Measurements from ENCODE around the gene DLGAP4.

The DLGAP4 gene

GRCh38 chr20:36305602-36306551 is at the start of gene DLGAP4:
TSS of gene DLGAP4 (plus strand) at chr20:36306339. CDS start at chr20:36431718, 125,379 bp downstream.
- DNase-seq: no peak

GRCh38 chr20:36259177-36260061 is 46.7 kb upstream of the DLGAP4 start:
- DNase-seq: no peak

GRCh38 chr20:36260316-36260715 is 45.8 kb upstream of the DLGAP4 start:
- DNase-seq: no peak

- no peak for DNase-seq
Measured at GRCh38 chr20:36261389-36262105, 44.6 kb upstream of the DLGAP4 start.

- DNase-seq: no peak
Measured at GRCh38 chr20:36262440-36262839, 43.7 kb upstream of the DLGAP4 start.

GRCh38 chr20:36264426-36265246 is 41.5 kb upstream of the DLGAP4 start:
- DNase-seq: no peak

- DNase-seq: no peak
Measured at GRCh38 chr20:36266189-36266588, 40.0 kb upstream of the DLGAP4 start.

- DNase-seq: no peak
Measured at GRCh38 chr20:36267605-36268381, 38.3 kb upstream of the DLGAP4 start.

GRCh38 chr20:36268440-36269342 is 37.4 kb upstream of the DLGAP4 start:
- DNase-seq: no peak

GRCh38 chr20:36269507-36269906 is 36.6 kb upstream of the DLGAP4 start:
- no peak for DNase-seq

GRCh38 chr20:36270744-36271638 is 35.1 kb upstream of the DLGAP4 start:
- DNase-seq: no peak

GRCh38 chr20:36271639-36272546 is 34.2 kb upstream of the DLGAP4 start:
- no peak for DNase-seq

GRCh38 chr20:36272547-36273220 is 33.5 kb upstream of the DLGAP4 start:
- no peak for DNase-seq

GRCh38 chr20:36273414-36274180 is 32.5 kb upstream of the DLGAP4 start:
- peak; percentile 52 for DNase-seq

GRCh38 chr20:36274181-36274841 is 31.8 kb upstream of the DLGAP4 start:
- no peak for DNase-seq

- DNase-seq: no peak
Measured at GRCh38 chr20:36275011-36275410, 31.1 kb upstream of the DLGAP4 start.

Data from hematopoietic multipotent progenitor cell treated with erythropoietin and hydrocortisone succinate and interleukin-3 and kit ligand, for 6 days (in vitro differentiated cells).